Measurements from ENCODE around the gene ZDHHC8. TPM values are rescaled to one million over a fixed set of nuclear protein-coding genes. Genes with fewer than 3 reads are reported as not detected.
A peak's percentile ranks its signal among the peaks of the same experiment; 100 is the strongest.

The ZDHHC8 gene
- total RNA-seq, 2 donors from 2014 or later, result 53.9 to 124 TPM

- H3K27ac Mint-ChIP-seq, result no peak overlapping the region
- no peaks in the 10 kb centered on the region for H3K36me3 Mint-ChIP-seq
- DNase-seq (ENCODE audit: low spot score), result no peak
- no peak overlapping the region for H3K4me3 Mint-ChIP-seq
- H3K27me3 Mint-ChIP-seq, result no peaks in the 10 kb centered on the region
- H3K9me3 Mint-ChIP-seq, result no peaks in the 10 kb centered on the region
- ATAC-seq, result no peak
- peaks cover 6 to 18% of the 10 kb centered on the region in 2 donors for H3K4me1 Mint-ChIP-seq (ENCODE audit: low read depth in 2 of 2)
Observed at GRCh38 chr22:20106205-20106848, 25.3 kb upstream of the ZDHHC8 start.

- Mint-ChIP-seq H3K27ac (peak overlapping the region in 1 of 2 donors; percentile 32), H3K27me3 (no peaks in the 10 kb centered on the region), H3K4me3 (no peak overlapping the region), H3K9me3 (no peaks in the 10 kb centered on the region), H3K4me1 (ENCODE audit: low read depth in 2 of 2) (peaks cover 7 to 16% of the 10 kb centered on the region in 2 donors), H3K36me3 (no peaks in the 10 kb centered on the region)
- no peak for ATAC-seq
- DNase-seq (ENCODE audit: low spot score), result no peak
Observed at GRCh38 chr22:20106849-20107237, 24.8 kb upstream of the ZDHHC8 start.

GRCh38 chr22:20107471-20107901 lies 24.1 kb upstream of the ZDHHC8 start:
- no peak for ATAC-seq
- Mint-ChIP-seq H3K4me3 (no peak overlapping the region), H3K27ac (peak overlapping the region; percentile 32 to 37), H3K36me3 (no peaks in the 10 kb centered on the region), H3K4me1 (ENCODE audit: low read depth in 2 of 2) (peaks cover 5 to 13% of the 10 kb centered on the region in 2 donors), H3K9me3 (no peaks in the 10 kb centered on the region), H3K27me3 (no peaks in the 10 kb centered on the region)
- DNase-seq (ENCODE audit: low spot score), result no peak

- Mint-ChIP-seq H3K36me3 (no peaks in the 10 kb centered on the region), H3K27ac (peak overlapping the region; percentile 37 to 39), H3K9me3 (no peaks in the 10 kb centered on the region), H3K4me1 (ENCODE audit: low read depth in 2 of 2) (peaks cover 5 to 12% of the 10 kb centered on the region in 2 donors), H3K27me3 (no peaks in the 10 kb centered on the region), H3K4me3 (no peak overlapping the region)
- ATAC-seq, result no peak
- no peak for DNase-seq (ENCODE audit: low spot score)
Observed at GRCh38 chr22:20107951-20108756, 23.4 kb upstream of the ZDHHC8 start.

- no peak for DNase-seq (ENCODE audit: low spot score)
- Mint-ChIP-seq H3K9me3 (no peaks in the 10 kb centered on the region), H3K36me3 (no peaks in the 10 kb centered on the region), H3K27ac (peak overlapping the region in 1 of 2 donors; percentile 39), H3K4me3 (no peak overlapping the region), H3K4me1 (ENCODE audit: low read depth in 2 of 2) (peaks cover 5 to 12% of the 10 kb centered on the region in 2 donors), H3K27me3 (no peaks in the 10 kb centered on the region)
- no peak for ATAC-seq
Observed at GRCh38 chr22:20108757-20109230, 22.8 kb upstream of the ZDHHC8 start.

- no peak for ATAC-seq
- H3K4me3 Mint-ChIP-seq, result no peak overlapping the region
- no peak overlapping the region for H3K27ac Mint-ChIP-seq
- peaks cover 5 to 17% of the 10 kb centered on the region in 2 donors for H3K4me1 Mint-ChIP-seq (ENCODE audit: low read depth in 2 of 2)
- H3K27me3 Mint-ChIP-seq, result no peaks in the 10 kb centered on the region
- no peaks in the 10 kb centered on the region for H3K9me3 Mint-ChIP-seq
- no peaks in the 10 kb centered on the region for H3K36me3 Mint-ChIP-seq
- no peak for DNase-seq (ENCODE audit: low spot score)
Observed at GRCh38 chr22:20109411-20110358, 21.9 kb upstream of the ZDHHC8 start.

GRCh38 chr22:20110359-20110985 lies 21.1 kb upstream of the ZDHHC8 start:
- DNase-seq (ENCODE audit: low spot score) (no peak), ATAC-seq (no peak)
- Mint-ChIP-seq H3K27me3 (no peaks in the 10 kb centered on the region), H3K4me1 (ENCODE audit: low read depth in 2 of 2) (peaks cover 9 to 23% of the 10 kb centered on the region in 2 donors), H3K9me3 (no peaks in the 10 kb centered on the region), H3K36me3 (no peaks in the 10 kb centered on the region), H3K4me3 (no peak overlapping the region), H3K27ac (no peak overlapping the region)

- no peaks in the 10 kb centered on the region for H3K36me3 Mint-ChIP-seq
- H3K27me3 Mint-ChIP-seq, result no peaks in the 10 kb centered on the region
- peak overlapping the region in 1 of 2 donors; percentile 80 for H3K27ac Mint-ChIP-seq
- DNase-seq (ENCODE audit: low spot score) (no peak), ATAC-seq (peak; percentile 41 to 54)
- no peak overlapping the region for H3K4me3 Mint-ChIP-seq
- H3K4me1 Mint-ChIP-seq (ENCODE audit: low read depth in 2 of 2), result peaks cover 10 to 23% of the 10 kb centered on the region in 2 donors
- H3K9me3 Mint-ChIP-seq, result no peaks in the 10 kb centered on the region
Observed at GRCh38 chr22:20111045-20111688, 20.4 kb upstream of the ZDHHC8 start.

GRCh38 chr22:20111689-20112622 lies 19.6 kb upstream of the ZDHHC8 start:
- peaks cover 10 to 25% of the 10 kb centered on the region in 2 donors for H3K4me1 Mint-ChIP-seq (ENCODE audit: low read depth in 2 of 2)
- H3K27me3 Mint-ChIP-seq, result no peaks in the 10 kb centered on the region
- ATAC-seq, result no peak
- no peak overlapping the region for H3K4me3 Mint-ChIP-seq
- DNase-seq (ENCODE audit: low spot score), result no peak
- H3K9me3 Mint-ChIP-seq, result no peaks in the 10 kb centered on the region
- H3K27ac Mint-ChIP-seq, result peak overlapping the region; percentile 72 to 80
- H3K36me3 Mint-ChIP-seq, result no peaks in the 10 kb centered on the region

GRCh38 chr22:20112623-20113511 lies 18.7 kb upstream of the ZDHHC8 start:
- Mint-ChIP-seq H3K27me3 (no peaks in the 10 kb centered on the region), H3K36me3 (no peaks in the 10 kb centered on the region), H3K9me3 (no peaks in the 10 kb centered on the region), H3K4me3 (no peak overlapping the region), H3K27ac (no peak overlapping the region), H3K4me1 (ENCODE audit: low read depth in 2 of 2) (peaks cover 10 to 25% of the 10 kb centered on the region in 2 donors)
- ATAC-seq (no peak), DNase-seq (ENCODE audit: low spot score) (no peak)

GRCh38 chr22:20113551-20114310 lies 17.9 kb upstream of the ZDHHC8 start:
- no peak overlapping the region for H3K4me3 Mint-ChIP-seq
- H3K9me3 Mint-ChIP-seq, result no peaks in the 10 kb centered on the region
- H3K36me3 Mint-ChIP-seq, result peaks cover 3% of the 10 kb centered on the region
- peaks cover 18 to 24% of the 10 kb centered on the region in 2 donors for H3K4me1 Mint-ChIP-seq (ENCODE audit: low read depth in 2 of 2)
- DNase-seq (ENCODE audit: low spot score) (no peak), ATAC-seq (no peak)
- H3K27me3 Mint-ChIP-seq, result no peaks in the 10 kb centered on the region
- H3K27ac Mint-ChIP-seq, result peak overlapping the region in 1 of 2 donors; percentile 50

Data from natural killer cell treated with Interleukin-12 subunit alpha and Interleukin-12 subunit beta and Interleukin-15 and Interleukin-18, amount 100 ng/mL, for 72 hours (primary cell).